H1 (cell line): ENCODE measurements around the gene FHL5. TPM values are rescaled to one million over a fixed set of nuclear protein-coding genes. Genes with fewer than 3 reads are reported as not detected.

Experiments
- CHD7 ChIP-seq: fragments of 300-600 bp; sonication (generic); IDR thresholded peaks from 2 replicates; pipeline ENCODE4 v1.7.1; 2012; ENCODE audit warnings: low read length, moderate library complexity, mild to moderate bottlenecking, inconsistent platforms; ENCODE audit not compliant: insufficient replicate concordance
- CTCF ChIP-seq, 3 experiments: IDR thresholded peaks; 1 replicate in 2 of 3; 2 replicates in 1 of 3; pipeline versions ENCODE4 v1.5.1 to v1.6.1; 2011; ENCODE audit warnings: low read length in 3 of 3, mild to moderate bottlenecking in 3 of 3, inconsistent platforms in 2 of 3, low read depth in 1 of 3, moderate library complexity in 1 of 3; ENCODE audit not compliant: insufficient read depth in 1 of 3; ENCODE audit errors: control extremely low read depth in 1 of 3
- polyA plus RNA-seq, 7 experiments: library from polyadenylated mRNA; depleted of rRNA in 3 of 7; stranded (reverse) in 5 of 7; unstranded in 2 of 7; fragments of >200 nt in 5 of 7; fragments of 200-250 nt in 2 of 7; gene quantifications; 1 replicate in 5 of 7; 2 replicates in 1 of 7; 4 replicates in 1 of 7; pipeline versions ENCODE4 v1.2.1 to v1.2.3, GENCODE V29; 2011 to 2013; ENCODE audit warnings: missing spikeins in 2 of 7, mixed read lengths in 2 of 7
- total RNA-seq: library from RNA; stranded (reverse); fragmentation: NEBNext Ultra II Directional; extraction: Animal tissue kit (Norgen Biotek cat#: 25700); gene quantifications from 2 replicates; pipeline ENCODE4 v1.2.1, GENCODE V29; 2021

The FHL5 gene
- total and polyA plus RNA-seq, 2 of the 8 experiments (the other 6 are each of a cell fraction or from before 2014, with no cell fraction given), result not detected

- TF ChIP-seq CHD7, result no peak
- peak in 2 of 3 experiments; percentile 32 to 45; a peak in 2 of 4 replicates for TF ChIP-seq CTCF (IDR thresholded peaks at IDR 0.05; ENCODE audit: control extremely low read depth in 1 of 3, insufficient read depth in 1 of 3, low read depth in 1 of 3, low read length in 3 of 3)
These were observed 20.2 kb upstream of the FHL5 start (continued) for GRCh38 chr6:96542702-96543101.
